ENCODE results near the gene CEP164. TPM values are rescaled to one million over a fixed set of nuclear protein-coding genes. Genes with fewer than 3 reads are reported as not detected.

Gene CEP164
- total RNA-seq, 2 donors from 2014 or later: 28.6 to 31.0 TPM

Other genes with a start within 250 kb of the CEP164 start
- gene SIK3, start 229.4 kb upstream of the CEP164 start, total RNA-seq: 10 to 100 TPM; 41.9 to 55.7 TPM
- 10 to 100 TPM; 53.7 to 87.6 TPM for gene PAFAH1B2, start 183.6 kb upstream of the CEP164 start, total RNA-seq
- gene SIDT2, start 149.1 kb upstream of the CEP164 start, total RNA-seq: 10 to 100 TPM; 25.0 to 43.9 TPM
- 1 to 10 TPM; 5.1 to 9.6 TPM for gene TAGLN, start 128.5 kb upstream of the CEP164 start, total RNA-seq
- gene PCSK7, start 95.8 kb upstream of the CEP164 start, total RNA-seq: 100 to 1,000 TPM; 101 to 106 TPM
- gene RNF214, start 95.2 kb upstream of the CEP164 start, total RNA-seq: 10 to 100 TPM; 15.3 to 18.6 TPM
- gene BACE1-AS, start 36.5 kb upstream of the CEP164 start, total RNA-seq: 1 to 10 TPM; 3.5 to 7.5 TPM
- under 1 TPM; 0.16 to 0.17 TPM for gene BACE1, start 11.6 kb upstream of the CEP164 start, total RNA-seq